AG04450 (cell line): Measurements from ENCODE around the gene MSMP. TPM values are rescaled to one million over a fixed set of nuclear protein-coding genes. Genes with fewer than 3 reads are reported as not detected.

Experiments
- CTCF ChIA-PET: fragments of 300-600, 350-600 bp; formaldehyde crosslinking; extraction: SDS; loops from one replicate; lab custom pipeline; 2022; ENCODE audit warnings: antibody characterized with exemption, inconsistent platforms; lab: Charles Lee
- POLR2A ChIA-PET: fragments of 350-600 bp; formaldehyde crosslinking; extraction: SDS; loops from one replicate; lab custom pipeline; 2021; ENCODE audit warnings: antibody characterized with exemption, inconsistent platforms; lab: Yijun Ruan, JAX
- DNase-seq: peaks from one replicate; pipeline ENCODE4 v3.0.0-alpha.2; 2011; ENCODE audit warnings: low read depth, low spot score
- H3K27ac ChIP-seq: one replicate; pipeline ENCODE4 v1.5.1; 2012; ENCODE audit warnings: low read depth, low read length, control low read depth
- H3K27me3 ChIP-seq: one replicate; pipeline ENCODE4 v1.6.0; 2012; ENCODE audit warnings: low read length; ENCODE audit not compliant: control insufficient read depth, insufficient read depth
- H3K4me3 ChIP-seq: 2 replicates; pipeline ENCODE4 v1.5.1; 2011; ENCODE audit warnings: mild to moderate bottlenecking, low read depth, low read length, control low read depth
- H3K9me3 ChIP-seq: 2 replicates; pipeline ENCODE4 v1.5.1; 2012; ENCODE audit warnings: low read length; ENCODE audit not compliant: control insufficient read depth, insufficient read depth
- CTCF ChIP-seq: IDR thresholded peaks from 2 replicates; pipeline ENCODE4 v1.5.1; 2011; ENCODE audit warnings: low read depth, low read length, control low read depth, inconsistent platforms
- polyA plus RNA-seq: library from polyadenylated mRNA; depleted of rRNA; stranded (reverse); fragments of >200 nt; gene quantifications from 2 replicates; pipeline ENCODE4 v1.2.3, GENCODE V29; 2011

Gene MSMP
- polyA plus RNA-seq, 1 experiment: not detected

DNA sequence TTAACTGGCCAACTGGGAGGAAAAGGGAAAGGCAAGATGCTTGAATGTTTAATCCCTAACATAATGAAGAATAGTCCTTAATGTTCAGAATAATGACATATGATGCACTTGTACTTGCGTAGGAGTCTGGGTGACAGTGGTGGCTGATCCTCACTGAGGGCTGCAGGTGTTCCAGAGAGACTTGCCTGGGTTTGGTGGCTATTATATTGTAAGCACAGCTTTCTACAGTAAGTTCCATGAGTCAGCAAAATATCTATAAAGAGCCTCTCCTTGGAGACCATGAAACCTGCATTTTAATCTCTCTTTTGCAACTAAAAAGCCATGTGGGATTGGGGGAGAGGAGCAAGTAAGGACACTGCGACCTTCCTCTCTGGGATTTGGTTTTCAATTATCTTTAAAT, 35.5 kb upstream of the MSMP start:
- ChIA-PET POLR2A (interaction anchor here (1.4 kb wide), 1 partner anchor 93 kb away, joined by 3 read pairs; no protein-coding TSS in a partner anchor), CTCF (interaction anchor here (0.6 to 4.2 kb wide), 32 partner anchors 11 to 706 kb away, joined by 3 to 108 read pairs (median 5); partner anchors contain the start of genes CREB3, HINT2, HRCT1 and SPAG8)
- H3K9me3 ChIP-seq: no peaks in the 10 kb centered on the region; the same call in 1 of the 2 replicates
- no peak overlapping the region for H3K4me3 ChIP-seq
- no peak for TF ChIP-seq CTCF
- DNase-seq: no peak
- H3K27me3 ChIP-seq: peaks cover 4% of the 10 kb centered on the region
- no peak overlapping the region for H3K27ac ChIP-seq

DNA sequence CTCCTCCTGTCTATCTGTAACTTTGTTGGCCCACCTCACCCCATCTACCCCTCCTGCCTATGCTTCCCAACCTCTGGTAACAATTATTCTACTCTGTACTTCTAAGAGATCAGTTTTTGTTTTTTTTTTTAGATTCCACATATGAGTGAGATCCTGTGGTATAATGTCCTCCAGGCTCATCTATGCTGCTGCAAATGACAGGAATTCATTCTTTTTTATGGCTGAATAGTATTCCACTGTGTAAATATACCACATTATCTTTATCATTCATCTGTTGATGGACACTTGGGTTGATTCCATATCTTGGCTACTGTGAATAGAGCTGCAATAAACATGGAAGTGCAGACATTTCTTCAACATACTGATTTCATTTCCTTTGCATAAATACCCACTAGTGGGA, 29.3 kb upstream of the MSMP start:
- Histone ChIP-seq H3K9me3 (no peaks in the 10 kb centered on the region), H3K27ac (no peak overlapping the region), H3K4me3 (no peak overlapping the region), H3K27me3 (peaks cover 22% of the 10 kb centered on the region)
- CTCF ChIA-PET: interaction anchor here (1.3 kb wide), 1 partner anchor 99 kb away, joined by 3 read pairs; no protein-coding TSS in a partner anchor
- DNase-seq: no peak
- POLR2A ChIA-PET: no interaction called here
- TF ChIP-seq CTCF: no peak

- no peak for TF ChIP-seq CTCF
- ChIA-PET CTCF (interaction anchor here (1.5 kb wide), 1 partner anchor 10 kb away, joined by 9 read pairs; no protein-coding TSS in a partner anchor), POLR2A (no interaction called here)
- Histone ChIP-seq H3K27ac (no peak overlapping the region), H3K27me3 (peaks cover 23% of the 10 kb centered on the region), H3K4me3 (no peak overlapping the region), H3K9me3 (no peaks in the 10 kb centered on the region)
- no peak for DNase-seq
Measured at GRCh38 chr9:35781066-35781465, 27.0 kb upstream of the MSMP start.

DNA sequence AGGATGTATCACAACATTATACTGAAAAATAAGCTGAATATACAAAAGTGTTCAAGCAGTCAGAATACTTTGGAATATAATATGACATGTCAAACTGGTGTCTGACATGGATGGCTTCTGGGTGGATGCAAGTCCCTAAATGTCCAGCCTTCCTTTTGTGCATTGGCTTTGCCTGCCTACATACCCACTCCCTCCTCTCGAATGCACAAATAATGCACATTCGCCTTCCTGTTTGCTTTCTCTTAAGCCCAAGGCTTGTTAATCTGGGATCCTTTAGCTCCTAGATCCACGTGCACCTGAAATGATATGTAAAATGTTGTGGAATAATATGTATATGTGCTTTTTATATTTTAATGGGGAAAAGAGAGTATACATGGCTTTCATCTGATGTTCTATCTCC, 24.4 kb upstream of the MSMP start:
- CTCF ChIA-PET: interaction anchor here (0.5 to 2.2 kb wide), 5 partner anchors 10 to 125 kb away, joined by 3 to 9 read pairs (median 8); no protein-coding TSS in a partner anchor
- DNase-seq: no peak
- peaks cover 16% of the 10 kb centered on the region for H3K27me3 ChIP-seq
- no peak overlapping the region for H3K4me3 ChIP-seq
- H3K27ac ChIP-seq: no peak overlapping the region
- H3K9me3 ChIP-seq: no peaks in the 10 kb centered on the region
- POLR2A ChIA-PET: no interaction called here
- no peak for TF ChIP-seq CTCF

- no peaks in the 10 kb centered on the region for H3K9me3 ChIP-seq
- CTCF ChIA-PET: interaction anchor here (0.6 to 1.1 kb wide), 4 partner anchors 14 to 106 kb away, joined by 3 to 9 read pairs (median 4); partner anchors contain the start of gene HINT2
- no peak for TF ChIP-seq CTCF
- no peak overlapping the region for H3K4me3 ChIP-seq
- H3K27ac ChIP-seq: no peak overlapping the region
- no peak for DNase-seq
- peaks cover 14% of the 10 kb centered on the region for H3K27me3 ChIP-seq
- POLR2A ChIA-PET: no interaction called here
Measured at GRCh38 chr9:35776018-35776417, 21.9 kb upstream of the MSMP start.
